ENCODE results near the gene DCLK1. TPM values are rescaled to one million over a fixed set of nuclear protein-coding genes. Genes with fewer than 3 reads are reported as not detected.

DCLK1 gene
- total RNA-seq, 1 experiment from 2014 or later, result 0.10 TPM

DNA sequence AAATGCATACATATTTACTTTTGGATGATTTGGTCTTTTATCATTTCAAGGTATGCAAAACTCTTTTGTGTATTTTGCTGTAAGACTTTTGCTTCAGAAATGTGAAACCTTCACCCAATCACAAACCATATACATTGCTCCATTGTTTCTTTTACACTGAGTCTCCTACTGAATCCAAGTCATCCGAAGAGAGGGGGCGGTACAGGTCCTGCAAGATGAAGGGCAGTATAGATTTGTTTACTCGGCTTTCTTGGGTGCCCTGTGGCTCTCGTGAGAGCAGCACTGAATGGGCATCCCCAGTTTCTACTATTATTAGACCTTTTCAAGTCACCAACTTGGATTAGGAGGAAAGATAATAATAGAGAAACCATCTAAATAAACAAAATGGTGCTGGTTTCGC, 280.6 kb downstream of the DCLK1 start:
- Histone ChIP-seq H3K9me3 (ENCODE audit: control insufficient read depth in 1 of 2, insufficient read depth in 1 of 2, low read depth in 1 of 2, low read length in 2 of 2) (no peaks in the 10 kb centered on the region), H4K20me1 (ENCODE audit: insufficient read depth) (no peaks in the 10 kb centered on the region), H3K79me2 (ENCODE audit: insufficient read depth, low read length) (no peaks in the 10 kb centered on the region), H2AFZ (ENCODE audit: low read depth, low read length, poor library complexity, severe bottlenecking) (no peak overlapping the region), H3K4me2 (ENCODE audit: low read length) (no peak overlapping the region), H3K9ac (ENCODE audit: low read length) (no peak overlapping the region), H3K4me3 (replicated peaks in 1 of 2; ENCODE audit: low read depth in 1 of 2, low read length in 2 of 2) (no peak overlapping the region), H3K4me1 (ENCODE audit: control insufficient read depth in 1 of 2, insufficient read depth in 2 of 2, low read length in 2 of 2) (peaks cover 7 to 8% of the 10 kb centered on the region in 2 experiments), H3K36me3 (ENCODE audit: control insufficient read depth in 1 of 2, insufficient read depth in 2 of 2, low read length in 2 of 2) (no peaks in the 10 kb centered on the region), H3K27me3 (ENCODE audit: insufficient read depth, low read length) (peaks cover 48% of the 10 kb centered on the region), H3K9me2 (ENCODE audit: insufficient read depth) (no peaks in the 10 kb centered on the region), H3K27ac (ENCODE audit: low read depth, low read length) (no peak overlapping the region)
- CTCF ChIA-PET, result no interaction called here
- no peak for DNase-seq (ENCODE audit: low read depth, low spot score)
- no TSS peak for BruUV-seq (replicated peaks)
- RAD21 ChIA-PET (ENCODE audit: low non-redundant PET in 1 of 2, low total read pairs in 2 of 2, uncharacterized antibody in 2 of 2, unreplicated experiment in 2 of 2), result no interaction called here
- POLR2A ChIA-PET, result no interaction called here
- no peak for ATAC-seq
- TF ChIP-seq CBX3 (IDR thresholded peaks at IDR 0.05; ENCODE audit: low read depth) (no peak), SIN3A (IDR thresholded peaks at IDR 0.05; ENCODE audit: low read depth) (no peak), ZBTB33 (IDR thresholded peaks at IDR 0.05; ENCODE audit: extremely low read depth, insufficient replicate concordance, low read length) (no peak), SRF (IDR thresholded peaks at IDR 0.05; ENCODE audit: low read depth) (no peak)
- intact Hi-C loops (cut with micrococcal nuclease), result no loop called here

DNA sequence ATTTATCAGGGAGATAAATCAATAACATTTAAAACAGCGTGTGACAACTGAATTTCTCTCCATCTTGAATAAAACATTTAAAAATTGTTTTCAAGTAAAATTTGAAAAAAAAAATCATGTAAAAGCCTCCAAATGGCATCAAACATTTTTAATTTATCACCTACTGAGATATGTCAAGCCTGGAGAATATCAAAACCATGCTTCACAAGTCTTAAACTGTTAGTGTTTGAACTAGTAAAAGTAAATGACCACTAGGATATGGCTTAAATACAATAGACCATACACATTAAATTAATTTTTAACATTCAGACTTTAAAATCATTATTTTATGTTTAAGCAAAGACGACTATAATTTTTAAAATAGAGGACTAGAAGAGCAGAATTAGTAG, 281.9 kb downstream of the DCLK1 start:
- Histone ChIP-seq H3K4me3 (replicated peaks in 1 of 2; ENCODE audit: low read depth in 1 of 2, low read length in 2 of 2) (no peak overlapping the region), H3K9ac (ENCODE audit: low read length) (no peak overlapping the region), H3K27me3 (ENCODE audit: insufficient read depth, low read length) (peaks cover 38% of the 10 kb centered on the region), H3K9me3 (ENCODE audit: control insufficient read depth in 1 of 2, insufficient read depth in 1 of 2, low read depth in 1 of 2, low read length in 2 of 2) (no peaks in the 10 kb centered on the region), H3K27ac (ENCODE audit: low read depth, low read length) (no peak overlapping the region), H2AFZ (ENCODE audit: low read depth, low read length, poor library complexity, severe bottlenecking) (no peak overlapping the region), H3K36me3 (ENCODE audit: control insufficient read depth in 1 of 2, insufficient read depth in 2 of 2, low read length in 2 of 2) (no peaks in the 10 kb centered on the region), H3K4me2 (ENCODE audit: low read length) (no peak overlapping the region), H3K79me2 (ENCODE audit: insufficient read depth, low read length) (no peaks in the 10 kb centered on the region), H3K4me1 (ENCODE audit: control insufficient read depth in 1 of 2, insufficient read depth in 2 of 2, low read length in 2 of 2) (no peaks in the 10 kb centered on the region), H4K20me1 (ENCODE audit: insufficient read depth) (no peaks in the 10 kb centered on the region), H3K9me2 (ENCODE audit: insufficient read depth) (no peaks in the 10 kb centered on the region)
- CTCF ChIA-PET, result no interaction called here
- POLR2A ChIA-PET, result no interaction called here
- no TSS peak for BruUV-seq (replicated peaks)
- DNase-seq (ENCODE audit: low read depth, low spot score), result no peak
- RAD21 ChIA-PET (ENCODE audit: low non-redundant PET in 1 of 2, low total read pairs in 2 of 2, uncharacterized antibody in 2 of 2, unreplicated experiment in 2 of 2), result no interaction called here
- ATAC-seq, result no peak
- intact Hi-C loops (cut with micrococcal nuclease), result no loop called here
- TF ChIP-seq SIN3A (IDR thresholded peaks at IDR 0.05; ENCODE audit: low read depth) (no peak), JUND (IDR thresholded peaks at IDR 0.05) (no peak), SRF (IDR thresholded peaks at IDR 0.05; ENCODE audit: low read depth) (no peak), SP1 (IDR thresholded peaks at IDR 0.05; ENCODE audit: low read depth) (no peak), ELF1 (IDR thresholded peaks at IDR 0.05; ENCODE audit: borderline replicate concordance, low read depth) (no peak), ZNF274 (IDR thresholded peaks at IDR 0.05; ENCODE audit: low read depth, low read length) (no peak), CTCF (IDR thresholded peaks at IDR 0.05 in 2 of 3, conservative IDR thresholded peaks at IDR 0.05 in 1 of 3; ENCODE audit: borderline replicate concordance in 1 of 3, insufficient read depth in 1 of 3, low read depth in 2 of 3, low read length in 2 of 3) (no peak), EZH2phosphoT487 (IDR thresholded peaks at IDR 0.05; ENCODE audit: borderline replicate concordance) (no peak), TCF7L2 (IDR thresholded peaks at IDR 0.05; ENCODE audit: borderline replicate concordance, extremely low read depth, insufficient read depth, insufficient read length) (no peak), EZH2 (IDR thresholded peaks at IDR 0.05) (no peak), RAD21 (IDR thresholded peaks at IDR 0.05; ENCODE audit: low read depth) (no peak), EGR1 (IDR thresholded peaks at IDR 0.05; ENCODE audit: low read depth) (no peak)
- TF ChIP-seq, protein P1, sequence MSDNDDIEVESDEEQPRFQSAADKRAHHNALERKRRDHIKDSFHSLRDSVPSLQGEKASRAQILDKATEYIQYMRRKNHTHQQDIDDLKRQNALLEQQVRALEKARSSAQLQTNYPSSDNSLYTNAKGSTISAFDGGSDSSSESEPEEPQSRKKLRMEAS (IDR thresholded peaks at IDR 0.05), result no peak
